B cell (primary cell): ENCODE measurements around the gene ENO2. TPM values are rescaled to one million over a fixed set of nuclear protein-coding genes. Genes with fewer than 3 reads are reported as not detected.

Experiments used
- ATAC-seq: fragments of 200-7000 bp; cut with Tn5 transposase; one replicate; pipeline ENCODE4 v1.10.0; 2021; ENCODE audit warnings: low read depth, mild to moderate bottlenecking, moderate number of reproducible peaks, moderate library complexity
- CTCF ChIA-PET: fragments of 350-600 bp; sonication (Branson Sonifier 250); formaldehyde crosslinking; loops from one replicate; lab custom pipeline; 2021; ENCODE audit warnings: antibody characterized with exemption, inconsistent platforms; lab: Charles Lee
- POLR2A ChIA-PET: fragments of 350-600 bp; sonication (Branson Sonifier 250); formaldehyde crosslinking; loops from one replicate; lab custom pipeline; 2021; ENCODE audit warnings: antibody characterized with exemption; lab: Charles Lee
- DNase-seq: peaks from one replicate; pipeline ENCODE4 v3.0.0; 2013
- H2AFZ ChIP-seq: 2 replicates; pipeline ENCODE4 v1.6.1; 2012; ENCODE audit warnings: mild to moderate bottlenecking, low read depth, low read length; ENCODE audit not compliant: insufficient read depth, poor library complexity, severe bottlenecking
- H3K27ac ChIP-seq, 2 donors: 1 replicate in 1 of 2; 2 replicates in 1 of 2; pipeline ENCODE4 v1.5.1; 2012 to 2013; ENCODE audit warnings: low read length in 2 of 2, mild to moderate bottlenecking in 2 of 2, moderate library complexity in 1 of 2
- H3K27me3 ChIP-seq, 4 experiments: fragments of 200-600 bp in 1 of 4; sonication (generic) in 1 of 4; replicated peaks in 1 of 4; 1 replicate in 2 of 4; 2 replicates in 2 of 4; pipeline versions ENCODE4 v1.6.1 to v1.7.0; 2013 to 2016; ENCODE audit warnings: low read length in 3 of 4, mild to moderate bottlenecking in 2 of 4, mixed read lengths in 1 of 4, moderate library complexity in 1 of 4; ENCODE audit not compliant: insufficient read depth in 4 of 4, control insufficient read depth in 3 of 4; ENCODE audit errors: control extremely low read depth in 1 of 4
- H3K36me3 ChIP-seq, 2 experiments: replicated peaks in 1 of 2; 1 replicate in 1 of 2; 2 replicates in 1 of 2; pipeline versions ENCODE4 v1.6.1 to v1.7.1; 2013; ENCODE audit warnings: low read length in 1 of 2; ENCODE audit not compliant: insufficient read depth in 2 of 2, control insufficient read depth in 1 of 2; ENCODE audit errors: control extremely low read depth in 1 of 2, extremely low read depth in 1 of 2
- H3K4me1 ChIP-seq, 2 donors: fragments of 200-600 bp in 1 of 2; sonication (generic) in 1 of 2; 1 replicate in 1 of 2; 2 replicates in 1 of 2; pipeline versions ENCODE4 v1.5.1 to v1.6.1; 2013 to 2017; ENCODE audit warnings: low read length in 2 of 2; ENCODE audit not compliant: control insufficient read depth in 2 of 2, insufficient read depth in 2 of 2
- H3K4me2 ChIP-seq: replicated peaks from 2 replicates; pipeline ENCODE3; 2012; ENCODE audit warnings: mild to moderate bottlenecking, low read depth, low read length; ENCODE audit not compliant: poor library complexity, severe bottlenecking
- H3K4me3 ChIP-seq, 5 experiments: fragments of 200-600 bp in 1 of 5; sonication (generic) in 1 of 5; 1 replicate in 3 of 5; 2 replicates in 2 of 5; pipeline versions ENCODE4 v1.5.1 to v1.7.0; 2011 to 2016; ENCODE audit warnings: low read length in 4 of 5, mild to moderate bottlenecking in 4 of 5, low read depth in 2 of 5, control low read depth in 1 of 5, moderate library complexity in 1 of 5; ENCODE audit not compliant: insufficient read depth in 1 of 5; ENCODE audit errors: control extremely low read depth in 1 of 5, extremely low read depth in 1 of 5
- H3K79me2 ChIP-seq: fragments of 200-600 bp; sonication (generic); one replicate; pipeline ENCODE4 v1.6.0; 2016; ENCODE audit warnings: low read length; ENCODE audit not compliant: control insufficient read depth, insufficient read depth
- H3K9ac ChIP-seq: fragments of 200-600 bp; sonication (generic); 2 replicates; pipeline ENCODE4 v1.6.1; 2017; ENCODE audit warnings: mild to moderate bottlenecking, low read length, moderate library complexity
- H3K9me3 ChIP-seq, 3 donors: one replicate each; pipeline versions ENCODE4 v1.6.1 to v1.7.1; 2013; ENCODE audit warnings: low read length in 2 of 3; ENCODE audit not compliant: control insufficient read depth in 2 of 3, insufficient read depth in 1 of 3; ENCODE audit errors: control extremely low read depth in 1 of 3
- H4K20me1 ChIP-seq: 2 replicates; pipeline ENCODE4 v1.6.0; 2012; ENCODE audit warnings: mild to moderate bottlenecking, low read length; ENCODE audit not compliant: insufficient read depth, control insufficient read depth, poor library complexity, severe bottlenecking
- H3K27ac Mint-ChIP-seq: one replicate; pipeline ENCODE4 v1.8.0; 2021; ENCODE audit warnings: mixed read lengths
- H3K27me3 Mint-ChIP-seq: one replicate; pipeline ENCODE4 v1.8.0; 2021; ENCODE audit warnings: mixed read lengths
- H3K4me1 Mint-ChIP-seq: one replicate; pipeline ENCODE4 v1.8.0; 2021; ENCODE audit warnings: mixed read lengths
- H3K4me3 Mint-ChIP-seq: one replicate; pipeline ENCODE4 v1.8.0; 2021; ENCODE audit warnings: mixed read lengths
- H3K9me3 Mint-ChIP-seq: one replicate; pipeline ENCODE4 v1.8.0; 2022; ENCODE audit warnings: mixed read lengths; ENCODE audit not compliant: insufficient read depth
- CTCF ChIP-seq: fragments of 200-600 bp; IDR thresholded peaks from one replicate; pipeline ENCODE4 v1.8.0; 2022; ENCODE audit warnings: antibody characterized with exemption, mild to moderate bottlenecking
- EZH2 ChIP-seq: IDR thresholded peaks from 2 replicates; pipeline ENCODE4 v1.6.1; 2012; ENCODE audit warnings: borderline replicate concordance, low read depth, mild to moderate bottlenecking, moderate library complexity, low read length; ENCODE audit not compliant: insufficient read depth, poor library complexity, severe bottlenecking
- WGBS: methylation state at CpG from one replicate; pipeline ENCODE4 v1.1.5; 2013; ENCODE audit warnings: missing lambda C conversion rate; ENCODE audit not compliant: insufficient coverage; 5-methylcytosine and 5-hydroxymethylcytosine counted together
- intact Hi-C: fragments of 100-400 bp; cut with micrococcal nuclease; formaldehyde crosslinking; loops from one replicate; pipeline ENCODE4 v1.10.0; 2022
- polyA plus RNA-seq: library from polyadenylated mRNA; depleted of rRNA; stranded (reverse); fragments of >200 nt; gene quantifications from 2 replicates; pipeline ENCODE4 v1.2.3, GENCODE V29; 2012
- total RNA-seq, 2 donors: library from RNA; stranded (reverse); fragments of 120-200 nt in 1 of 2; gene quantifications; 1 replicate in 1 of 2; 2 replicates in 1 of 2; pipeline versions ENCODE4 v1.2.3 to v1.2.4, GENCODE V29; 2013 to 2022

ENO2 gene
- total and polyA plus RNA-seq, 2 donors (not counting 1 experiment from before 2014, with no cell fraction given): 42.5 to 55.3 TPM

GRCh38 chr12:6894321-6894720 is 20.1 kb upstream of the ENO2 start:
- H2AFZ ChIP-seq: no peak overlapping the region
- H3K36me3 ChIP-seq: no peaks in the 10 kb centered on the region
- H3K4me3 Mint-ChIP-seq: no peak overlapping the region
- no peaks in the 10 kb centered on the region for H3K27me3 ChIP-seq
- no peak for DNase-seq
- no CpG with 5 or more reads among the region's 3 CpGs for WGBS
- H3K79me2 ChIP-seq: peaks cover 4% of the 10 kb centered on the region
- no peaks in the 10 kb centered on the region for H3K27me3 Mint-ChIP-seq
- intact Hi-C loops: no loop called here
- no peaks in the 10 kb centered on the region for H4K20me1 ChIP-seq
- H3K9ac ChIP-seq: no peak overlapping the region
- H3K4me1 Mint-ChIP-seq: peaks cover 15% of the 10 kb centered on the region
- ChIA-PET CTCF (interaction anchor here (0.5 to 1.5 kb wide), 2 partner anchors 25 to 26 kb away, joined by 3 to 4 read pairs; no protein-coding TSS in a partner anchor), POLR2A (interaction anchor here (0.7 kb wide), 1 partner anchor 22 kb away, joined by 6 read pairs; no protein-coding TSS in a partner anchor)
- no peak overlapping the region for H3K27ac Mint-ChIP-seq
- no peak overlapping the region for H3K27ac ChIP-seq
- H3K9me3 ChIP-seq: no peaks in the 10 kb centered on the region
- no peaks in the 10 kb centered on the region for H3K9me3 Mint-ChIP-seq
- TF ChIP-seq EZH2 (no peak), CTCF (no peak)
- no peak overlapping the region for H3K4me3 ChIP-seq
- no peak overlapping the region for H3K4me2 ChIP-seq
- H3K4me1 ChIP-seq: peaks cover 9 to 13% of the 10 kb centered on the region in 2 donors
- no peak for ATAC-seq

GRCh38 chr12:6896846-6897435 is 17.4 kb upstream of the ENO2 start:
- Histone ChIP-seq H3K36me3 (no peaks in the 10 kb centered on the region), H3K4me3 (no peak overlapping the region), H3K27me3 (no peaks in the 10 kb centered on the region), H3K4me2 (no peak overlapping the region), H2AFZ (no peak overlapping the region), H3K4me1 (peaks cover 0 to 7% of the 10 kb centered on the region in 2 donors), H4K20me1 (no peaks in the 10 kb centered on the region), H3K27ac (no peak overlapping the region), H3K9me3 (no peaks in the 10 kb centered on the region), H3K79me2 (peaks cover 4% of the 10 kb centered on the region), H3K9ac (no peak overlapping the region)
- Mint-ChIP-seq H3K27ac (no peak overlapping the region), H3K27me3 (no peaks in the 10 kb centered on the region), H3K9me3 (no peaks in the 10 kb centered on the region), H3K4me3 (no peak overlapping the region), H3K4me1 (peaks cover 6% of the 10 kb centered on the region)
- 89% methylated on average over 5 of the region's 6 CpGs for WGBS
- CTCF ChIA-PET: interaction anchor here (3.3 kb wide), 1 partner anchor 24 kb away, joined by 10 read pairs; the partner anchor contains the start of gene SPSB2
- no peak for TF ChIP-seq CTCF
- no peak for TF ChIP-seq EZH2
- POLR2A ChIA-PET: interaction anchor here (0.7 kb wide), 1 partner anchor 24 kb away, joined by 3 read pairs; the partner anchor contains the start of gene SPSB2
- DNase-seq (no peak), ATAC-seq (no peak)
- intact Hi-C loops: no loop called here
